GM21360 (cell line): ENCODE measurements around the gene DNAJB5.

ENCODE experiments used
- ATAC-seq: cut with Tn5 transposase; IDR thresholded peaks from one replicate; pipeline ENCODE4 v1.9.1; 2021; ENCODE audit warnings: mild to moderate bottlenecking, moderate library complexity; ENCODE audit not compliant: unreplicated experiment

The DNAJB5 gene

GRCh38 chr9:35044071-35044470 is 54.5 kb downstream of the DNAJB5 start:
- ATAC-seq = no peak
